Mucosa of descending colon (tissue), 3 donors: Measurements from ENCODE around the gene HNRNPK. TPM values are rescaled to one million over a fixed set of nuclear protein-coding genes. Genes with fewer than 3 reads are reported as not detected.

ENCODE experiments used
- ATAC-seq: fragments of 200-7000 bp; cut with Tn5 transposase; one replicate; pipeline ENCODE4 v1.9.1; 2020; ENCODE audit warnings: mild to moderate bottlenecking, moderate library complexity
- DNase-seq, 3 donors: peaks; one replicate each; pipeline ENCODE4 v3.0.0-alpha.2; 2020
- H3K36me3 ChIP-seq: fragments of 200-600 bp; one replicate; pipeline ENCODE4 v1.8.0; 2021; ENCODE audit warnings: low read depth, mild to moderate bottlenecking
- H3K4me1 ChIP-seq: fragments of 200-600 bp; one replicate; pipeline ENCODE4 v1.8.0; 2021; ENCODE audit warnings: low read depth, mild to moderate bottlenecking
- H3K4me3 ChIP-seq: fragments of 200-600 bp; one replicate; pipeline ENCODE4 v1.8.0; 2021; ENCODE audit warnings: mild to moderate bottlenecking
- H3K9me3 ChIP-seq: fragments of 200-600 bp; one replicate; pipeline ENCODE4 v1.8.0; 2021; ENCODE audit warnings: mild to moderate bottlenecking
- CTCF ChIP-seq: fragments of 200-600 bp; IDR thresholded peaks from one replicate; pipeline ENCODE4 v1.8.0; 2022; ENCODE audit warnings: antibody characterized with exemption, mild to moderate bottlenecking
- intact Hi-C, 2 donors: fragments of 100-400 bp; cut with DNase I in 1 of 2; cut with micrococcal nuclease in 1 of 2; formaldehyde crosslinking; loops; one replicate each; pipeline versions ENCODE4 v1.11.0 to v1.11.1; 2022; cut with DNase I, micrococcal nuclease
- total RNA-seq, 3 donors: library from RNA; stranded (reverse); fragmentation: NEBNext Ultra II Directional in 2 of 3; extraction: Animal tissue kit (Norgen Biotek cat#: 25700) in 2 of 3; gene quantifications; one replicate each; pipeline versions ENCODE4 v1.2.1 to v1.2.4, GENCODE V29; 2021 to 2023
- donor health status: DM: no; HTN: no; CAD: no; lungs with moderate emphysema.
- donor health status: DM: no; HTN: no; CAD: no.
- donor health status: DM: no; HTN: yes; CAD: no.

The HNRNPK gene
- total RNA-seq, 3 donors from 2014 or later = 386 to 461 (median 421) TPM

DNA sequence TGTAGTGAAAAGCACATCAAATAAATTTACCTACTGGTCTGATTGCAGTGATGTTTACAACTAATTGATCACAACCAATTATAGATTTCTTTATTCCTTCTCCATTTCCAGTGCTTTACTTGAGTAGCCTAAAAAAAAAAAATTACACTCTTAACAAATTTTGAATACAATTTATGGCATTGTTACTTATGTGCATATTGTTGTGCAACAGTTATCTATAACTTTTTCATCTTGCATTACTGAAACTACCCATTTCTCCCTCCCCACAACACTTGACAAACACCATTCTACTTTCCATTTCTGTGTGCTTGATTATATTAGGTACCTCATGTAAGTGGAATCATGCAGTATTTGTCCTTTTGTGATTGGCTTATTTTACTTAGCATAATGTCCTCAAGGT is 12.9 kb upstream of the HNRNPK start:
- Histone ChIP-seq H3K36me3 (no peaks in the 10 kb centered on the region), H3K9me3 (no peaks in the 10 kb centered on the region), H3K4me3 (no peak overlapping the region), H3K4me1 (peaks cover 3% of the 10 kb centered on the region)
- DNase-seq (no peak), ATAC-seq (no peak)
- intact Hi-C loops = no loop called here
- no peak for TF ChIP-seq CTCF

DNA sequence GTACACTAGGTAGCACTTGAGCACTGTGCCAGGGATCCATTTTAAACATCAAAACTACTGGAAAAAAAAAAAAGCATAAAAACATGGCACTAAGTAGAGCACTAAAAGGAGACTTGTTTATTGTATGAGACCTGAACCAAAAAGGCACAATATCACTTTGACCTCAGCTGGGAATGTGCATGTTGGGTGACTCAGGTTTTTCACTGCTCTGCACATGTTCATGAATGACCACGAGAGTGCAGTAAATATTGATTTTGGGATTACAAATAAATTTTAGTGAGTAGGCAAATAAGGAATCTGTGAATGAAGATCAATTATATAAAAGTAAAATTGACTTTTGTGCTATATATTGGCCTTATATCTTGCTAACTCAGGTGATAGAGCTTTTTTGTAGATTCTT is 12.4 kb upstream of the HNRNPK start:
- Histone ChIP-seq H3K9me3 (no peaks in the 10 kb centered on the region), H3K36me3 (no peaks in the 10 kb centered on the region), H3K4me1 (peaks cover 8% of the 10 kb centered on the region), H3K4me3 (no peak overlapping the region)
- ATAC-seq (peak; percentile 65), DNase-seq (no peak)
- TF ChIP-seq CTCF = no peak
- intact Hi-C loops = no loop called here

GRCh38 chr9:83991355-83991754 is 11.3 kb upstream of the HNRNPK start:
- H3K4me3 ChIP-seq = no peak overlapping the region
- H3K9me3 ChIP-seq = no peaks in the 10 kb centered on the region
- no peak for DNase-seq
- no peak for TF ChIP-seq CTCF
- H3K4me1 ChIP-seq = peaks cover 11% of the 10 kb centered on the region
- no peak for ATAC-seq
- H3K36me3 ChIP-seq = no peaks in the 10 kb centered on the region
- intact Hi-C loops = no loop called here

DNA sequence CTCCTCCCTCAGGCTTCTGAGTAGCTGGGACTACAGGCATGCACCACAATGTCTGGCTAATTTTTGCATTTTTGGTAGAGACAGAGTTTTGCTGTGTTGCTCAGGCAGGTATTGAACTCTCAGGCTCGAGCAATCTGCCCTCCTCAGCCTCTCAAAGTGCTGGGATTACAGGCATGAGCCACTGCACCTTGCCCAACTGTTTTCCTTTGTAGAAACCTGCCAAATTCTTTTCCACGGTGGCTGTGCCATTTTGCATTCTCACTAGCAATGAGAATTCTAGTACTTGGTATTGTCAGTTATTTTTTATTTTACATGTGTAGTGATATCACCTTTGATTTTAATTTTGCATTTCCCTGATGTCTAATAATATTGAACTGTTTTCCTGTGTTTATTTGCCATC is 8.4 kb upstream of the HNRNPK start:
- DNase-seq (no peak), ATAC-seq (no peak)
- Histone ChIP-seq H3K4me3 (no peak overlapping the region), H3K9me3 (no peaks in the 10 kb centered on the region), H3K36me3 (no peaks in the 10 kb centered on the region), H3K4me1 (peaks cover 11% of the 10 kb centered on the region)
- intact Hi-C loops = no loop called here
- no peak for TF ChIP-seq CTCF

DNA sequence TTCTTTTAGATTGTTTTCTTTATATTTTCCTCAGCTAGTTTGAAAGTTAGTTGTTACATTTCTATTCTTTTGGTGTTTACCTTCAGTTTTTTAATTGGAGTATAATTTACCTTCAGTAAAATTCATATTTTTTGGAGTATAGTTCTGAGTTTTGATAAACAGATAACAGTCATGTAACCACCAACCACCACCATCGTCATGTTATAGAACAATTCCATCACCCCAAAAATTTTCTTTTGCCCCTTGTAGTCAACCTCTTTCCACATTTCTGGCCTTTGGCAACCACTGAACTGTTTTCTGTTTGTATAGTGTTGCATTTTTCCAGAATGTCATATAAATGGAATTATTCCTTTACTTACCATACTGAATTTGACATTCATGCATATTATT is 7.4 kb upstream of the HNRNPK start:
- DNase-seq (no peak), ATAC-seq (no peak)
- Histone ChIP-seq H3K4me1 (peaks cover 8% of the 10 kb centered on the region), H3K9me3 (no peaks in the 10 kb centered on the region), H3K36me3 (no peaks in the 10 kb centered on the region), H3K4me3 (no peak overlapping the region)
- intact Hi-C loops = no loop called here
- no peak for TF ChIP-seq CTCF

GRCh38 chr9:83986765-83987401 is 6.9 kb upstream of the HNRNPK start:
- intact Hi-C loops = no loop called here
- Histone ChIP-seq H3K4me1 (peaks cover 8% of the 10 kb centered on the region), H3K9me3 (no peaks in the 10 kb centered on the region), H3K4me3 (no peak overlapping the region), H3K36me3 (no peaks in the 10 kb centered on the region)
- peak; percentile 73 to 82 (median 75) for DNase-seq
- ATAC-seq = peak; percentile 94
- TF ChIP-seq CTCF = no peak
